Body of pancreas (tissue), 4 donors: ENCODE data around the gene ARHGAP44. TPM values are rescaled to one million over a fixed set of nuclear protein-coding genes. Genes with fewer than 3 reads are reported as not detected.

Experiments
- ATAC-seq: fragments of 150-250 bp; one replicate; pipeline ENCODE4 v1.9.1; 2016
- DNase-seq, 4 donors: peaks; one replicate each; pipeline ENCODE4 v3.0.0-alpha.2; 2019
- H3K27ac ChIP-seq, 4 donors: fragments of 200-600 bp; sonication (generic); 1 replicate in 3 of 4; 2 replicates in 1 of 4; pipeline versions ENCODE4 v1.5.1 to v1.6.1; 2016 to 2019; ENCODE audit warnings: mild to moderate bottlenecking in 1 of 4, mixed read lengths in 1 of 4, moderate library complexity in 1 of 4
- H3K27me3 ChIP-seq, 2 donors: fragments of 200-600 bp; sonication (generic); one replicate each; pipeline ENCODE4 v1.6.0; 2016; ENCODE audit warnings: mild to moderate bottlenecking in 1 of 2
- H3K36me3 ChIP-seq, 2 donors: fragments of 200-600 bp; sonication (generic); replicated peaks in 1 of 2; 2 replicates each; pipeline ENCODE4 v1.5.1; 2016; ENCODE audit warnings: low read depth in 2 of 2; ENCODE audit not compliant: insufficient read depth in 1 of 2
- H3K4me1 ChIP-seq: fragments of 200-600 bp; sonication (generic); one replicate; pipeline ENCODE4 v1.6.0; 2016
- H3K4me3 ChIP-seq, 2 donors: fragments of 200-600 bp; sonication (generic); 1 replicate in 1 of 2; 2 replicates in 1 of 2; pipeline ENCODE4 v1.5.1; 2016 to 2019
- H3K9me3 ChIP-seq, 3 donors: fragments of 200-600 bp; sonication (generic); 1 replicate in 2 of 3; 2 replicates in 1 of 3; pipeline ENCODE4 v1.5.1; 2016
- CTCF ChIP-seq, 7 experiments: fragments of 450-650 bp in 4 of 7; fragments of 200-600 bp in 3 of 7; sonication (generic) in 3 of 7; IDR thresholded peaks; one replicate each; pipeline ENCODE4 v1.5.1; 2016 to 2019; ENCODE audit warnings: antibody characterized with exemption in 7 of 7
- POLR2A ChIP-seq, 3 donors: fragments of 450-650 bp; IDR thresholded peaks; one replicate each; pipeline ENCODE4 v1.6.1; 2016; ENCODE audit warnings: antibody characterized with exemption in 3 of 3, mild to moderate bottlenecking in 2 of 3
- WGBS, 2 donors: methylation state at CpG; one replicate each; pipeline ENCODE4 v1.1.5; 2017; 5-methylcytosine and 5-hydroxymethylcytosine counted together
- intact Hi-C: fragments of 100-400 bp; cut with DNase I; formaldehyde crosslinking; loops from one replicate; pipeline ENCODE4 v1.15.1; 2023
- total RNA-seq, 2 donors: library from RNA; depleted of rRNA; stranded (reverse); fragments of >200 nt; gene quantifications; one replicate each; pipeline ENCODE4 v1.1.0, GENCODE V29; 2016

ARHGAP44 gene
- total RNA-seq, 2 donors from 2014 or later = 5.7 to 6.3 TPM

GRCh38 chr17:12744786-12745185 is 44.5 kb upstream of the ARHGAP44 start:
- intact Hi-C loops = loop anchor here (10.0 kb wide), 1 partner anchor 200 kb away; no protein-coding TSS in a partner anchor
- TF ChIP-seq CTCF (IDR thresholded peaks at IDR 0.05) (no peak), POLR2A (IDR thresholded peaks at IDR 0.05) (no peak)

GRCh38 chr17:12745486-12745885 is 43.8 kb upstream of the ARHGAP44 start:
- Histone ChIP-seq H3K4me3 (no peak overlapping the region), H3K9me3 (no peaks in the 10 kb centered on the region), H3K27ac (no peak overlapping the region), H3K27me3 (no peaks in the 10 kb centered on the region), H3K4me1 (peaks cover 25% of the 10 kb centered on the region), H3K36me3 (no peaks in the 10 kb centered on the region)
- ATAC-seq = no peak
- TF ChIP-seq CTCF (IDR thresholded peaks at IDR 0.05) (no peak), POLR2A (IDR thresholded peaks at IDR 0.05) (no peak)
- no peak for DNase-seq
- WGBS, 2 donors = 70 to 73% methylated on average over 7 of the region's 7 CpGs
- intact Hi-C loops = loop anchor here (10.0 kb wide), 1 partner anchor 201 kb away; no protein-coding TSS in a partner anchor

More at GRCh38 chr17:12744786-12745185, 44.5 kb upstream of the ARHGAP44 start:
- ATAC-seq (no peak), DNase-seq (no peak)
- H3K9me3 ChIP-seq = no peaks in the 10 kb centered on the region
- 60 to 64% methylated on average over 1 of the region's 1 CpG for WGBS, 2 donors
- no peak overlapping the region for H3K4me3 ChIP-seq
- peaks cover 25% of the 10 kb centered on the region for H3K4me1 ChIP-seq
- peak overlapping the region in 1 of 4 donors; percentile 30 for H3K27ac ChIP-seq
- H3K36me3 ChIP-seq = no peaks in the 10 kb centered on the region
- H3K27me3 ChIP-seq = no peaks in the 10 kb centered on the region

GRCh38 chr17:12756786-12757185 is 32.5 kb upstream of the ARHGAP44 start:
- DNase-seq (no peak), ATAC-seq (no peak)
- Histone ChIP-seq H3K9me3 (no peaks in the 10 kb centered on the region), H3K4me3 (no peak overlapping the region), H3K27ac (no peak overlapping the region), H3K27me3 (no peaks in the 10 kb centered on the region), H3K4me1 (no peaks in the 10 kb centered on the region), H3K36me3 (no peaks in the 10 kb centered on the region)
- intact Hi-C loops = no loop called here
- TF ChIP-seq POLR2A (IDR thresholded peaks at IDR 0.05) (no peak), CTCF (IDR thresholded peaks at IDR 0.05) (no peak)

GRCh38 chr17:12759090-12759489 is 30.2 kb upstream of the ARHGAP44 start:
- Histone ChIP-seq H3K27me3 (no peaks in the 10 kb centered on the region), H3K4me3 (no peak overlapping the region), H3K27ac (no peak overlapping the region), H3K9me3 (no peaks in the 10 kb centered on the region), H3K36me3 (no peaks in the 10 kb centered on the region), H3K4me1 (no peaks in the 10 kb centered on the region)
- DNase-seq = no peak
- TF ChIP-seq CTCF (IDR thresholded peaks at IDR 0.05) (no peak), POLR2A (IDR thresholded peaks at IDR 0.05) (no peak)
- intact Hi-C loops = no loop called here
- WGBS, 2 donors = 31 to 49% methylated on average over 2 of the region's 2 CpGs
- no peak for ATAC-seq

GRCh38 chr17:12765548-12765947 is 23.8 kb upstream of the ARHGAP44 start:
- DNase-seq (peak in 1 of 4 donors; percentile 34), ATAC-seq (no peak)
- 42 to 46% methylated on average over 6 of the region's 6 CpGs for WGBS, 2 donors
- no peaks in the 10 kb centered on the region for H3K9me3 ChIP-seq
- intact Hi-C loops = no loop called here
- no peak overlapping the region for H3K27ac ChIP-seq
- H3K27me3 ChIP-seq = no peaks in the 10 kb centered on the region
- no peaks in the 10 kb centered on the region for H3K36me3 ChIP-seq
- H3K4me1 ChIP-seq = no peaks in the 10 kb centered on the region
- TF ChIP-seq POLR2A (IDR thresholded peaks at IDR 0.05) = no peak
- no peak for TF ChIP-seq CTCF (IDR thresholded peaks at IDR 0.05)
- H3K4me3 ChIP-seq = no peak overlapping the region
